ENCODE data around the gene BAIAP2L2. TPM values are rescaled to one million over a fixed set of nuclear protein-coding genes. Genes with fewer than 3 reads are reported as not detected.
A peak's percentile ranks its signal among the peaks of the same experiment; 100 is the strongest.

Gene BAIAP2L2
- total RNA-seq, 3 donors from 2014 or later (not counting 1 experiment from before 2014, with no cell fraction given) = 0.99 to 1.9 (median 1.2) TPM

GRCh38 chr22:38051900-38052862, 58.3 kb downstream of the BAIAP2L2 start:
- TF ChIP-seq CTCF (IDR thresholded peaks at IDR 0.05) = peak; percentile 91
- Mint-ChIP-seq H3K4me3 (peak overlapping the region; percentile 25), H3K4me1 (peaks cover 13 to 18% of the 10 kb centered on the region in 2 donors), H3K27ac (peak overlapping the region in 1 of 2 donors; percentile 40), H3K36me3 (no peaks in the 10 kb centered on the region), H3K27me3 (ENCODE audit: low read depth in 2 of 2) (peaks cover 0 to 2% of the 10 kb centered on the region in 2 donors), H3K9me3 (no peaks in the 10 kb centered on the region)
- Histone ChIP-seq H3K27me3 (ENCODE audit: control insufficient read depth, insufficient read depth, low read length) (no peaks in the 10 kb centered on the region), H3K27ac (ENCODE audit: low read length) (no peak overlapping the region), H3K4me3 (ENCODE audit: low read length) (no peak overlapping the region), H3K4me1 (ENCODE audit: control insufficient read depth, insufficient read depth, low read length) (peaks cover 23% of the 10 kb centered on the region), H3K9me3 (ENCODE audit: control insufficient read depth, insufficient read depth, low read length) (no peaks in the 10 kb centered on the region), H3K36me3 (ENCODE audit: control insufficient read depth, insufficient read depth, low read length) (no peaks in the 10 kb centered on the region)
- ATAC-seq = peak; percentile 87
- DNase-seq = peak; percentile 78 to 91
- intact Hi-C loops (cut with micrococcal nuclease) = loop anchor here (1.0 to 5.0 kb wide), 4 partner anchors 178 to 630 kb away; partner anchors contain the start of gene TOMM22
- 34% methylated on average over 28 of the region's 30 CpGs for WGBS (ENCODE audit: insufficient coverage)

GRCh38 chr22:38051261-38051660, 59.2 kb downstream of the BAIAP2L2 start:
- Histone ChIP-seq H3K4me3 (ENCODE audit: low read length) (no peak overlapping the region), H3K27ac (ENCODE audit: low read length) (no peak overlapping the region), H3K4me1 (ENCODE audit: control insufficient read depth, insufficient read depth, low read length) (peaks cover 15% of the 10 kb centered on the region), H3K36me3 (ENCODE audit: control insufficient read depth, insufficient read depth, low read length) (no peaks in the 10 kb centered on the region), H3K27me3 (ENCODE audit: control insufficient read depth, insufficient read depth, low read length) (no peaks in the 10 kb centered on the region), H3K9me3 (ENCODE audit: control insufficient read depth, insufficient read depth, low read length) (no peaks in the 10 kb centered on the region)
- no peak for TF ChIP-seq CTCF (IDR thresholded peaks at IDR 0.05)
- WGBS (ENCODE audit: insufficient coverage) = 76% methylated on average over 8 of the region's 8 CpGs
- peaks cover 7 to 8% of the 10 kb centered on the region in 2 donors for H3K4me1 Mint-ChIP-seq
- no peaks in the 10 kb centered on the region for H3K36me3 Mint-ChIP-seq
- DNase-seq (no peak), ATAC-seq (no peak)
- H3K9me3 Mint-ChIP-seq = no peaks in the 10 kb centered on the region
- H3K27ac Mint-ChIP-seq = no peak overlapping the region
- intact Hi-C loops (cut with micrococcal nuclease) = loop anchor here (5.0 kb wide), 1 partner anchor 631 kb away; the partner anchor contains the start of gene TOMM22
- H3K27me3 Mint-ChIP-seq (ENCODE audit: low read depth in 2 of 2) = peaks cover 0 to 2% of the 10 kb centered on the region in 2 donors
- no peak overlapping the region for H3K4me3 Mint-ChIP-seq

- Histone ChIP-seq H3K36me3 (ENCODE audit: control insufficient read depth, insufficient read depth, low read length) (no peaks in the 10 kb centered on the region), H3K27me3 (ENCODE audit: control insufficient read depth, insufficient read depth, low read length) (no peaks in the 10 kb centered on the region), H3K9me3 (ENCODE audit: control insufficient read depth, insufficient read depth, low read length) (no peaks in the 10 kb centered on the region), H3K4me1 (ENCODE audit: control insufficient read depth, insufficient read depth, low read length) (peaks cover 12% of the 10 kb centered on the region), H3K27ac (ENCODE audit: low read length) (no peak overlapping the region), H3K4me3 (ENCODE audit: low read length) (no peak overlapping the region)
- WGBS (ENCODE audit: insufficient coverage) = 91% methylated on average over 7 of the region's 7 CpGs
- H3K4me1 Mint-ChIP-seq = peaks cover 7% of the 10 kb centered on the region in 2 donors
- H3K36me3 Mint-ChIP-seq = no peaks in the 10 kb centered on the region
- H3K27ac Mint-ChIP-seq = no peak overlapping the region
- H3K4me3 Mint-ChIP-seq = no peak overlapping the region
- no peaks in the 10 kb centered on the region for H3K9me3 Mint-ChIP-seq
- DNase-seq (no peak), ATAC-seq (no peak)
- H3K27me3 Mint-ChIP-seq (ENCODE audit: low read depth in 2 of 2) = peaks cover 0 to 2% of the 10 kb centered on the region in 2 donors
- intact Hi-C loops (cut with micrococcal nuclease) = loop anchor here (5.0 kb wide), 1 partner anchor 632 kb away; the partner anchor contains the start of gene TOMM22
- TF ChIP-seq CTCF (IDR thresholded peaks at IDR 0.05) = no peak
Observed at GRCh38 chr22:38050720-38051119, 59.8 kb downstream of the BAIAP2L2 start.
